NCI-H82 (cell line): ENCODE results near the gene OR1D2.
A peak's percentile ranks its signal among the peaks of the same experiment; 100 is the strongest.
"Not testable (repeated sequence)": the region's sequence is repeated elsewhere in the genome, so short reads cannot be mapped to it uniquely, and the experiment has no call there.

Source experiments
- DNase-seq: peaks from one replicate; lab custom pipeline; 2025; lab: John Stamatoyannopoulos, UW

Gene OR1D2, protein sequence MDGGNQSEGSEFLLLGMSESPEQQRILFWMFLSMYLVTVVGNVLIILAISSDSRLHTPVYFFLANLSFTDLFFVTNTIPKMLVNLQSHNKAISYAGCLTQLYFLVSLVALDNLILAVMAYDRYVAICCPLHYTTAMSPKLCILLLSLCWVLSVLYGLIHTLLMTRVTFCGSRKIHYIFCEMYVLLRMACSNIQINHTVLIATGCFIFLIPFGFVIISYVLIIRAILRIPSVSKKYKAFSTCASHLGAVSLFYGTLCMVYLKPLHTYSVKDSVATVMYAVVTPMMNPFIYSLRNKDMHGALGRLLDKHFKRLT

GRCh38 chr17:3104322-3104721 lies at the start of gene OR1D2:
TSS of gene OR1D2 (minus strand) at chr17:3104422. CDS start at chr17:3092996, 11,426 bp downstream.
- no peak for DNase-seq

- not testable (repeated sequence) for DNase-seq
Measured at GRCh38 chr17:3137494-3137893, 33.3 kb upstream of the OR1D2 start.

- no peak for DNase-seq
Measured at GRCh38 chr17:3127451-3127850, 23.2 kb upstream of the OR1D2 start, which contains the start of gene OR1G1. TSS of gene OR1G1 (minus strand) at chr17:3127551. CDS start at chr17:3127551, 0 bp downstream.

GRCh38 chr17:3073850-3074249 lies 30.4 kb downstream of the OR1D2 start:
- DNase-seq, result not testable (repeated sequence)

GRCh38 chr17:3065192-3065591 lies 39.0 kb downstream of the OR1D2 start:
- not testable (repeated sequence) for DNase-seq

GRCh38 chr17:3063507-3063906 lies 40.7 kb downstream of the OR1D2 start, which contains the start of gene OR1D5:
TSS of gene OR1D5 (minus strand) at chr17:3063607. CDS start at chr17:3063607, 0 bp downstream.
- not testable (repeated sequence) for DNase-seq

DNA sequence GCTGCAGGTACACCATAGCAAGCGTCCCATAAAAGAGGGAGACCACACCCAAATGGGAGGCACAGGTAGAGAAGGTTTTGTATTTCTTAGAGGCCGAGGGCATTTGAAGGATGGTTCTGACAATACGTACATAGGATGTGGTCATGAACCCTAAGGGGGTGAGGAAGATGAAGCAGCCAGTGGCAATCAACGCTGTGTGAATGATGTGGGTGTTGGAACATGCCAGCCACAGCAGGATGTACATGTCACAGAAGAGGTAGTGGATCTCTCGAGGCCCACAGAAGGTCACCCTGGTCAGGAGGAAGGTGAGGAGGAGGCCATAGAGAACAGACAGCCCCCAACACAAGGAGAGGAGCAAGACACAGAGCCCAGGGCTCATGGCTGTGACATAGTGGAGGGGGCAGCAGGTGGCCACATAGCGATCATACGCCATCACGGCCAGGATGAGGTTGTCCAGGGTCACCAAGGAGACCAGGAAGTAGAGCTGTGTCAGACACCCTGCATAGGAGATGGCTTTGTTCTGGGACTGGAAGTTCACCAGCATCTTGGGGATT lies 41.3 kb downstream of the OR1D2 start:
- DNase-seq, result not testable (repeated sequence)

GRCh38 chr17:3054868-3055267 lies 49.4 kb downstream of the OR1D2 start:
- not testable (repeated sequence) for DNase-seq

DNA sequence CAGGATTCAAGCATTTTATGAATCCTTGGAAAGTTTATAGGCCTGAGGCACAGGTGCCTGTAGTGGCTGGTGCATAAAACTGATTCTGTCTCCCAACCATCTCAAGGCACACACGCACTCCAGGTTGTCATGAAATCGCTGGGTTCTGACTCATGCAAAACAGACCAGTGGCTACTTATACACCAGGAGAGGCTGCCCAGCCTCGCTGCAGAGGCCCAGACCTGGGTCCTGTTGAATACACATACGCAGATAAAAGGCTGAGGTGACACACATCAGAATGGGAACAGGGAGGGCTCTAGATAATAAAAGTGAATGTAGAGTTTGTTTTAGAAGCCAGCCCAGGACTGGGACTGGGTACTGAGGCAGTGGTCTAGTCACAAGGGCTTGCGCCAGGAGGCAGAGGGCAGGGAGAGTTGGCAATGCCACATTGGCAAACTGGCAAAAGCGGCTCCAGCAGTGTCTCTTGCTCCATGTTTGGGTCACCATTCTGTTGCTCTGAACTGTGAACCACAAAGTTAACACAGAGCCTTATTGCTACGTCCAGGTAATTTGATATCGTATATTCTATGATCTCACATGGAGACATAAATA lies 54.4 kb downstream of the OR1D2 start:
- DNase-seq, result no peak

DNA sequence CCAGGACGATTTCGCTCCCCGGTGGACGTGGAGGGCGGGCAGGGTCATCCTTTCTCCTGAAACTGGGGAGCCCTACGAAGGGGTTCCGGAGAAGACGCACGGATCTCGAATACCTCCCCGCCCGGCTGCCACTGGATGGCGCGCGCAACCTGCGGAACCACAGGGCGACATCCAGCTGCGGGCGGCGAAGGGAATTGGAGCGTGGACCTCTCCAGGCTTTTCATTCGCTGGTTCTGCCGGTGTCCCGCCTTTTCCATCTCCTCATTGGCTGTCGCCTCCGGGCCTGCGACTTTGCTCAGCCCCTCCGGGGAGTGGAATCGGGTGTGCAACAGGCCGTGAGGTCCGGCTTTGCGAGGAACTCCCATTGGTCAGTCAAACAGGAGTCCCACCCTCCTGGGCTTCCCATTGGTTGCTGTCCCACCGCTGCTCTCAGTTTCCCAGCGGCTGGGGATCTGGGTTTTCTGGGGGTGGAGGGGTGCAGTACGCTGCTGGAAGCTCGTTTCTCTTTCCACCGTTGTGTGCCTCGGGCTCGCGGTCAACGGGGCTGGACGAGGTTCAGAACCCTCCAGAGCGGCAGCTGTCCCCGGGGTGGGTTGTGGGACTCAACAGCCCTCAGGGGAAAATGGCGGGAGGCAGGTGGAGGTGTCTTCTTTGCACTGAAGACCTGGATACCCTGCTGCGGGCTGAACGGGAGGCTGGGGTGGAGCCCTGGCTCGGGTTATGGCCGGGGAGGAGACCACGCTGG lies 55.3 kb downstream of the OR1D2 start:
- peak; percentile 100 for DNase-seq

GRCh38 chr17:3046753-3047152 lies 57.5 kb downstream of the OR1D2 start:
- no peak for DNase-seq

GRCh38 chr17:3043737-3044365 lies 60.4 kb downstream of the OR1D2 start:
- peak; percentile 64 for DNase-seq

GRCh38 chr17:3040882-3041281 lies 63.3 kb downstream of the OR1D2 start:
- DNase-seq, result no peak

GRCh38 chr17:3039736-3040135 lies 64.5 kb downstream of the OR1D2 start:
- DNase-seq, result no peak

DNA sequence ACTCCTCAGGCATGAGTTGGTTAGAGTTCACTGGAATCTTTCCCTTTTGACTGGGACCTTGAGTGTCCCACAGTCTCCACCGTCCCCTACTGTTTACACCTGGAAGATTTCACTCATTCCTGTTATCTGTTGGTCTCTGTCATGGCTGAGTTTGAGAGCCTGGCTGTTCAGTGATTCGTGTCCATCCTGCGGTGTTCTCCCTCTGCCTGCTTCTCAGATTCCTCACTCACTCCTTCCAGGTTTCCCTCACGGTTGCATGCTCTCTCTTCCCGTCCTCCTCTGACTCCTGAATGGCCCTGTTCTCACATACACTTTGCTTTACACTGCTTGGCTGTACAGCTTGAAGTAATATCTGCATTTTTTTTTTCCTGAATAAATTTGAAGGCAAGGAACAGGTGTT lies 65.3 kb downstream of the OR1D2 start:
- no peak for DNase-seq
